Esophagus muscularis mucosa (tissue), 3 donors: ENCODE results near the gene CCDC40.

Experiments
- CTCF ChIP-seq, 3 experiments: fragments of 200-600 bp in 2 of 3; fragments of 450-650 bp in 1 of 3; sonication (generic) in 2 of 3; IDR thresholded peaks; one replicate each; pipeline ENCODE4 v1.5.1; 2017 to 2019; ENCODE audit warnings: antibody characterized with exemption in 3 of 3, mild to moderate bottlenecking in 2 of 3, moderate library complexity in 1 of 3
- POLR2AphosphoS5 ChIP-seq, 2 donors: sonication (generic); formaldehyde crosslinking; IDR thresholded peaks; one replicate each; pipeline ENCODE4 v1.6.1; 2017; ENCODE audit warnings: antibody characterized with exemption in 2 of 2

- TF ChIP-seq CTCF (IDR thresholded peaks at IDR 0.05), result no peak
- peak in 1 of 2 donors; percentile 15 for TF ChIP-seq POLR2AphosphoS5 (IDR thresholded peaks at IDR 0.05)
These were observed 69.3 kb downstream of the CCDC40 start for GRCh38 chr17:80105762-80106161.
